ENCODE data around the gene DLG2.

The DLG2 gene

GRCh38 chr11:83493917-83494316 is 2133.2 kb downstream of the DLG2 start:
- Histone ChIP-seq H3K4me1 (ENCODE audit: insufficient read depth, low read length) (no peaks in the 10 kb centered on the region), H3K27me3 (ENCODE audit: insufficient read depth, low read length) (no peaks in the 10 kb centered on the region)

GRCh38 chr11:83493034-83493433 is 2134.1 kb downstream of the DLG2 start:
- no peaks in the 10 kb centered on the region for H3K4me1 ChIP-seq (ENCODE audit: insufficient read depth, low read length)
- H3K36me3 ChIP-seq (ENCODE audit: insufficient read depth, low read length), result no peaks in the 10 kb centered on the region
- no peak overlapping the region for H3K4me3 ChIP-seq (ENCODE audit: low read length)
- H3K27me3 ChIP-seq (ENCODE audit: insufficient read depth, low read length), result no peaks in the 10 kb centered on the region
- H3K9me3 ChIP-seq (ENCODE audit: low read length), result no peaks in the 10 kb centered on the region
- no peak overlapping the region for H2AFZ ChIP-seq (ENCODE audit: low read depth, low read length)

More at GRCh38 chr11:83493917-83494316, 2133.2 kb downstream of the DLG2 start:
- H3K36me3 ChIP-seq (ENCODE audit: insufficient read depth, low read length), result no peaks in the 10 kb centered on the region
- H3K4me3 ChIP-seq (ENCODE audit: low read length), result no peak overlapping the region
- H3K9me3 ChIP-seq (ENCODE audit: low read length), result no peaks in the 10 kb centered on the region
- no peak overlapping the region for H2AFZ ChIP-seq (ENCODE audit: low read depth, low read length)

- Histone ChIP-seq H3K4me3 (ENCODE audit: low read length) (no peak overlapping the region), H3K27me3 (ENCODE audit: insufficient read depth, low read length) (no peaks in the 10 kb centered on the region), H2AFZ (ENCODE audit: low read depth, low read length) (no peak overlapping the region), H3K36me3 (ENCODE audit: insufficient read depth, low read length) (no peaks in the 10 kb centered on the region), H3K9me3 (ENCODE audit: low read length) (no peaks in the 10 kb centered on the region), H3K4me1 (ENCODE audit: insufficient read depth, low read length) (peaks cover 18% of the 10 kb centered on the region)
Observed at GRCh38 chr11:83483808-83484207, 2143.3 kb downstream of the DLG2 start.

- Histone ChIP-seq H3K4me1 (ENCODE audit: insufficient read depth, low read length) (peaks cover 20% of the 10 kb centered on the region), H2AFZ (ENCODE audit: low read depth, low read length) (peak overlapping the region; percentile 19), H3K4me3 (ENCODE audit: low read length) (no peak overlapping the region), H3K9me3 (ENCODE audit: low read length) (no peaks in the 10 kb centered on the region), H3K36me3 (ENCODE audit: insufficient read depth, low read length) (no peaks in the 10 kb centered on the region), H3K27me3 (ENCODE audit: insufficient read depth, low read length) (no peaks in the 10 kb centered on the region)
Observed at GRCh38 chr11:83480811-83481210, 2146.3 kb downstream of the DLG2 start.

GRCh38 chr11:83480251-83480650 is 2146.9 kb downstream of the DLG2 start:
- Histone ChIP-seq H3K4me1 (ENCODE audit: insufficient read depth, low read length) (peaks cover 23% of the 10 kb centered on the region), H3K36me3 (ENCODE audit: insufficient read depth, low read length) (no peaks in the 10 kb centered on the region), H3K27me3 (ENCODE audit: insufficient read depth, low read length) (no peaks in the 10 kb centered on the region), H2AFZ (ENCODE audit: low read depth, low read length) (no peak overlapping the region), H3K9me3 (ENCODE audit: low read length) (no peaks in the 10 kb centered on the region), H3K4me3 (ENCODE audit: low read length) (no peak overlapping the region)

- H3K36me3 ChIP-seq (ENCODE audit: insufficient read depth, low read length), result no peaks in the 10 kb centered on the region
- H3K27me3 ChIP-seq (ENCODE audit: insufficient read depth, low read length), result no peaks in the 10 kb centered on the region
- no peak overlapping the region for H2AFZ ChIP-seq (ENCODE audit: low read depth, low read length)
- H3K9me3 ChIP-seq (ENCODE audit: low read length), result no peaks in the 10 kb centered on the region
- H3K4me1 ChIP-seq (ENCODE audit: insufficient read depth, low read length), result peaks cover 25% of the 10 kb centered on the region
- H3K4me3 ChIP-seq (ENCODE audit: low read length), result no peak overlapping the region
Observed at GRCh38 chr11:83477772-83478171, 2149.4 kb downstream of the DLG2 start.

- Histone ChIP-seq H3K4me1 (ENCODE audit: insufficient read depth, low read length) (peaks cover 19% of the 10 kb centered on the region), H3K27me3 (ENCODE audit: insufficient read depth, low read length) (no peaks in the 10 kb centered on the region), H3K9me3 (ENCODE audit: low read length) (no peaks in the 10 kb centered on the region), H2AFZ (ENCODE audit: low read depth, low read length) (peak overlapping the region; percentile 74), H3K4me3 (ENCODE audit: low read length) (no peak overlapping the region), H3K36me3 (ENCODE audit: insufficient read depth, low read length) (no peaks in the 10 kb centered on the region)
Observed at GRCh38 chr11:83475760-83476159, 2151.4 kb downstream of the DLG2 start.

GRCh38 chr11:83473743-83474142 is 2153.4 kb downstream of the DLG2 start:
- Histone ChIP-seq H3K4me3 (ENCODE audit: low read length) (no peak overlapping the region), H3K36me3 (ENCODE audit: insufficient read depth, low read length) (no peaks in the 10 kb centered on the region), H3K4me1 (ENCODE audit: insufficient read depth, low read length) (peaks cover 14% of the 10 kb centered on the region), H3K9me3 (ENCODE audit: low read length) (no peaks in the 10 kb centered on the region), H2AFZ (ENCODE audit: low read depth, low read length) (no peak overlapping the region), H3K27me3 (ENCODE audit: insufficient read depth, low read length) (no peaks in the 10 kb centered on the region)

- H3K27me3 ChIP-seq (ENCODE audit: insufficient read depth, low read length), result no peaks in the 10 kb centered on the region
- H2AFZ ChIP-seq (ENCODE audit: low read depth, low read length), result no peak overlapping the region
- no peak overlapping the region for H3K4me3 ChIP-seq (ENCODE audit: low read length)
- H3K9me3 ChIP-seq (ENCODE audit: low read length), result no peaks in the 10 kb centered on the region
- peaks cover 14% of the 10 kb centered on the region for H3K4me1 ChIP-seq (ENCODE audit: insufficient read depth, low read length)
- no peaks in the 10 kb centered on the region for H3K36me3 ChIP-seq (ENCODE audit: insufficient read depth, low read length)
Observed at GRCh38 chr11:83472806-83473205, 2154.3 kb downstream of the DLG2 start.

GRCh38 chr11:83471831-83472727 is 2155.1 kb downstream of the DLG2 start:
- H3K27me3 ChIP-seq (ENCODE audit: insufficient read depth, low read length), result no peaks in the 10 kb centered on the region
- H2AFZ ChIP-seq (ENCODE audit: low read depth, low read length), result no peak overlapping the region
- no peaks in the 10 kb centered on the region for H3K36me3 ChIP-seq (ENCODE audit: insufficient read depth, low read length)
- H3K4me3 ChIP-seq (ENCODE audit: low read length), result no peak overlapping the region
- peaks cover 14% of the 10 kb centered on the region for H3K4me1 ChIP-seq (ENCODE audit: insufficient read depth, low read length)
- no peaks in the 10 kb centered on the region for H3K9me3 ChIP-seq (ENCODE audit: low read length)

GRCh38 chr11:83467837-83468236 is 2159.3 kb downstream of the DLG2 start:
- peaks cover 8% of the 10 kb centered on the region for H3K4me1 ChIP-seq (ENCODE audit: insufficient read depth, low read length)
- H3K9me3 ChIP-seq (ENCODE audit: low read length), result no peaks in the 10 kb centered on the region
- H3K36me3 ChIP-seq (ENCODE audit: insufficient read depth, low read length), result no peaks in the 10 kb centered on the region
- no peak overlapping the region for H3K4me3 ChIP-seq (ENCODE audit: low read length)
- no peak overlapping the region for H2AFZ ChIP-seq (ENCODE audit: low read depth, low read length)
- no peaks in the 10 kb centered on the region for H3K27me3 ChIP-seq (ENCODE audit: insufficient read depth, low read length)

- Histone ChIP-seq H3K4me1 (ENCODE audit: insufficient read depth, low read length) (peaks cover 6% of the 10 kb centered on the region), H3K9me3 (ENCODE audit: low read length) (no peaks in the 10 kb centered on the region), H3K36me3 (ENCODE audit: insufficient read depth, low read length) (no peaks in the 10 kb centered on the region), H2AFZ (ENCODE audit: low read depth, low read length) (no peak overlapping the region), H3K4me3 (ENCODE audit: low read length) (no peak overlapping the region), H3K27me3 (ENCODE audit: insufficient read depth, low read length) (no peaks in the 10 kb centered on the region)
Observed at GRCh38 chr11:83464160-83464944, 2162.8 kb downstream of the DLG2 start.

- Histone ChIP-seq H3K4me3 (ENCODE audit: low read length) (no peak overlapping the region), H3K4me1 (ENCODE audit: insufficient read depth, low read length) (peaks cover 26% of the 10 kb centered on the region), H3K9me3 (ENCODE audit: low read length) (no peaks in the 10 kb centered on the region), H3K36me3 (ENCODE audit: insufficient read depth, low read length) (no peaks in the 10 kb centered on the region), H2AFZ (ENCODE audit: low read depth, low read length) (no peak overlapping the region), H3K27me3 (ENCODE audit: insufficient read depth, low read length) (no peaks in the 10 kb centered on the region)
Observed at GRCh38 chr11:83459798-83460197, 2167.3 kb downstream of the DLG2 start.

All from neuron (in vitro differentiated cells).